SK-N-SH treated with all-trans-retinoic acid at 6 μM for 48 hours (cell line): Measurements from ENCODE around the gene MYOM3.

ENCODE experiments used
- ARNTL ChIP-seq: fragments of 450-650 bp; formaldehyde crosslinking; IDR thresholded peaks from 2 replicates; pipeline ENCODE4 v1.5.0; 2020; ENCODE audit warnings: low read depth, mild to moderate bottlenecking, moderate library complexity, borderline replicate concordance
- ESRRG ChIP-seq: fragments of 250-450 bp; sonication (Bioruptor Pico); IDR thresholded peaks from 2 replicates; pipeline ENCODE4 v1.6.1; 2021; ENCODE audit warnings: mild to moderate bottlenecking
- GLIS3 ChIP-seq: fragments of 250-450 bp; sonication (Bioruptor Pico); IDR thresholded peaks from 2 replicates; pipeline ENCODE4 v1.5.0; 2020; ENCODE audit warnings: mild to moderate bottlenecking, moderate library complexity
- ISL1 ChIP-seq: fragments of 250-450 bp; sonication (Bioruptor Pico); IDR thresholded peaks from 2 replicates; pipeline ENCODE4 v2.1.2; 2022; ENCODE audit warnings: mild to moderate bottlenecking, moderate library complexity
- TCF4 ChIP-seq: fragments of 250-450 bp; sonication (Bioruptor Pico); IDR thresholded peaks from 2 replicates; pipeline ENCODE4 v1.8.0; 2021; ENCODE audit warnings: mild to moderate bottlenecking, moderate library complexity, borderline replicate concordance
- ZFP3 ChIP-seq: fragments of 250-450 bp; sonication (Bioruptor Pico); IDR thresholded peaks from 2 replicates; pipeline ENCODE4 v1.5.0; 2020; ENCODE audit warnings: mild to moderate bottlenecking, moderate library complexity
- ZFP30 ChIP-seq: fragments of 450-650 bp; formaldehyde crosslinking; IDR thresholded peaks from 2 replicates; pipeline ENCODE4 v1.5.0; 2022; ENCODE audit warnings: mild to moderate bottlenecking, moderate library complexity
- ZNF8 ChIP-seq: fragments of 450-650 bp; formaldehyde crosslinking; IDR thresholded peaks from 2 replicates; pipeline ENCODE4 v1.5.0; 2020; ENCODE audit warnings: mild to moderate bottlenecking, moderate library complexity
- TF ChIP-seq, protein P1 (sequence below): fragments of 250-450 bp; sonication (Bioruptor Pico); IDR thresholded peaks from 2 replicates; pipeline ENCODE4 v1.5.0; 2020; ENCODE audit warnings: mild to moderate bottlenecking, moderate library complexity

DNA sequence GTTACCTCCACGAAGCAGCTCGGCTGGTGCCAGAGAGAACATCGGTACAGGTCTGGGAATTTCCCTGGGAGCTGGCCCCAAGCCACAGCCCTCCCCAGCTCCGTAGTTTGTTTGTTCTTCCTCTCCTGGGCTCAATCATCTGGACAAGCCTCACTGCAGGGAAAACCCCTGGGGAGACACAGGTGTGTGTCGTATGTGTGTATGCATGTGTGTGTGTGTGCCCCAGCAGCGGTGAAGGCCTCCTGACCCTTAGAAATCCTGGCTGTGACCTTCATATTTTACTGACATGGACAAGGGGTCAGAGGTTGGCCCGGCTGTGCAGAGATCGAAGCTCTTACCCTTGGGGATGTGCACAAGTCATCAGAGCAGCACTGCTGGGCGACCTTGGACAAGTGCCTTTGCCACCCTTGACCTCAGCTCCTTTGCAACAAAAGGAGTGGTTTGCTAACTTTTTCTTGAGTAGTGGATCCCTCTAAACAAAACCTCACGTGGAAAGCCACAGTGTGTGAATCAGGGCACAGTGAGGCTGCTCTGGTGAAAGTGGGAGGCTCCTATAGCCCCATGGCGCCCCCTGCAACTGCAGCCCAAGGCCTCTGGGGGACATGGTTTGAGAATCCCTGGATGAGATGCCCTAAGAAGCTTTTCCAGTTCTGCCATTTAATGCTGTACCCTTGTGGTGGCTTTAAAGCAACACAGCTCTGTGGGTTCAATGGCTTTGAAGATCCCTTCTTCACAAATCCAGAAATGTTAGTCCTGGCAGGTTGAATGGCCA lies 43.3 kb upstream of the MYOM3 start:
- TF ChIP-seq TCF4 (CRISPR knock-in tag), result no peak
- TF ChIP-seq ISL1 (CRISPR knock-in tag), result no peak
- TF ChIP-seq ZFP30 (CRISPR knock-in tag), result no peak
- no peak for TF ChIP-seq GLIS3 (CRISPR knock-in tag)
- TF ChIP-seq ARNTL (CRISPR knock-in tag), result no peak
- TF ChIP-seq ESRRG (CRISPR knock-in tag), result no peak
- no peak for TF ChIP-seq ZNF8 (CRISPR knock-in tag)
- no peak for TF ChIP-seq ZFP3 (CRISPR knock-in tag)
- TF ChIP-seq, protein P1, sequence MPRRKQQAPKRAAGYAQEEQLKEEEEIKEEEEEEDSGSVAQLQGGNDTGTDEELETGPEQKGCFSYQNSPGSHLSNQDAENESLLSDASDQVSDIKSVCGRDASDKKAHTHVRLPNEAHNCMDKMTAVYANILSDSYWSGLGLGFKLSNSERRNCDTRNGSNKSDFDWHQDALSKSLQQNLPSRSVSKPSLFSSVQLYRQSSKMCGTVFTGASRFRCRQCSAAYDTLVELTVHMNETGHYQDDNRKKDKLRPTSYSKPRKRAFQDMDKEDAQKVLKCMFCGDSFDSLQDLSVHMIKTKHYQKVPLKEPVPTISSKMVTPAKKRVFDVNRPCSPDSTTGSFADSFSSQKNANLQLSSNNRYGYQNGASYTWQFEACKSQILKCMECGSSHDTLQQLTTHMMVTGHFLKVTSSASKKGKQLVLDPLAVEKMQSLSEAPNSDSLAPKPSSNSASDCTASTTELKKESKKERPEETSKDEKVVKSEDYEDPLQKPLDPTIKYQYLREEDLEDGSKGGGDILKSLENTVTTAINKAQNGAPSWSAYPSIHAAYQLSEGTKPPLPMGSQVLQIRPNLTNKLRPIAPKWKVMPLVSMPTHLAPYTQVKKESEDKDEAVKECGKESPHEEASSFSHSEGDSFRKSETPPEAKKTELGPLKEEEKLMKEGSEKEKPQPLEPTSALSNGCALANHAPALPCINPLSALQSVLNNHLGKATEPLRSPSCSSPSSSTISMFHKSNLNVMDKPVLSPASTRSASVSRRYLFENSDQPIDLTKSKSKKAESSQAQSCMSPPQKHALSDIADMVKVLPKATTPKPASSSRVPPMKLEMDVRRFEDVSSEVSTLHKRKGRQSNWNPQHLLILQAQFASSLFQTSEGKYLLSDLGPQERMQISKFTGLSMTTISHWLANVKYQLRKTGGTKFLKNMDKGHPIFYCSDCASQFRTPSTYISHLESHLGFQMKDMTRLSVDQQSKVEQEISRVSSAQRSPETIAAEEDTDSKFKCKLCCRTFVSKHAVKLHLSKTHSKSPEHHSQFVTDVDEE, result no peak
